H1 (cell line): Measurements from ENCODE around the gene KCNMB4. TPM values are rescaled to one million over a fixed set of nuclear protein-coding genes. Genes with fewer than 3 reads are reported as not detected.

Experiments
- BCL11A ChIP-seq, 2 experiments: IDR thresholded peaks; one replicate each; pipeline ENCODE4 v1.6.1; 2011; ENCODE audit warnings: low read depth in 2 of 2, low read length in 2 of 2, mild to moderate bottlenecking in 2 of 2
- GABPA ChIP-seq: IDR thresholded peaks from 2 replicates; pipeline ENCODE4 v1.6.1; 2011; ENCODE audit warnings: mild to moderate bottlenecking, low read length, moderate library complexity, borderline replicate concordance; ENCODE audit not compliant: insufficient read depth
- HDAC6 ChIP-seq: IDR thresholded peaks from one replicate; pipeline ENCODE4 v1.7.1; 2012; ENCODE audit warnings: low read depth, mild to moderate bottlenecking, inconsistent platforms, low read length, moderate library complexity
- JUN ChIP-seq: IDR thresholded peaks from 2 replicates; pipeline ENCODE4 v1.6.1; 2011; ENCODE audit warnings: low read depth, mild to moderate bottlenecking, improper control_type of control experiment, low read length
- KDM1A ChIP-seq: fragments of 200-600, 300-600 bp; sonication (generic); IDR thresholded peaks from 2 replicates; pipeline ENCODE4 v1.7.1; 2016; ENCODE audit warnings: mild to moderate bottlenecking, low read length, borderline replicate concordance
- MAX ChIP-seq: IDR thresholded peaks from 2 replicates; pipeline ENCODE4 v1.6.1; 2012; ENCODE audit warnings: inconsistent platforms
- polyA plus RNA-seq, 7 experiments: library from polyadenylated mRNA; depleted of rRNA in 3 of 7; stranded (reverse) in 5 of 7; unstranded in 2 of 7; fragments of >200 nt in 5 of 7; fragments of 200-250 nt in 2 of 7; gene quantifications; 1 replicate in 5 of 7; 2 replicates in 1 of 7; 4 replicates in 1 of 7; pipeline versions ENCODE4 v1.2.1 to v1.2.3, GENCODE V29; 2011 to 2013; ENCODE audit warnings: missing spikeins in 2 of 7, mixed read lengths in 2 of 7
- total RNA-seq: library from RNA; stranded (reverse); fragmentation: NEBNext Ultra II Directional; extraction: Animal tissue kit (Norgen Biotek cat#: 25700); gene quantifications from 2 replicates; pipeline ENCODE4 v1.2.1, GENCODE V29; 2021

Gene KCNMB4
- total and polyA plus RNA-seq, 2 of the 8 experiments (the other 6 are each of a cell fraction or from before 2014, with no cell fraction given) = 10.9 to 16.0 TPM

- no peak for TF ChIP-seq KDM1A
- TF ChIP-seq HDAC6 = no peak
- no peak for TF ChIP-seq BCL11A (IDR thresholded peaks at IDR 0.05; ENCODE audit: low read depth in 2 of 2, low read length in 2 of 2)
- TF ChIP-seq JUN = no peak
- no peak for TF ChIP-seq MAX
- TF ChIP-seq GABPA = no peak
These were observed 38.5 kb upstream of the KCNMB4 start (continued) for GRCh38 chr12:70327541-70327940.
